Loucy (cell line): Measurements from ENCODE around the gene ERAL1.
"Not testable (repeated sequence)": the region's sequence is repeated elsewhere in the genome, so short reads cannot be mapped to it uniquely, and the experiment has no call there.

Source experiments
- CTCF ChIP-seq: fragments of 200-600 bp; sonication (generic); conservative IDR thresholded peaks from 2 replicates; pipeline ENCODE4 v1.5.1; 2014; ENCODE audit warnings: mild to moderate bottlenecking, antibody characterized with exemption, low read length
- EZH2phosphoT487 ChIP-seq: fragments of 200-600 bp; IDR thresholded peaks from 2 replicates; pipeline ENCODE4 v1.6.1; 2018; ENCODE audit warnings: antibody characterized with exemption, mild to moderate bottlenecking, moderate library complexity, borderline replicate concordance

GRCh38 chr17:28877150-28877711, 22.4 kb downstream of the ERAL1 start:
- TF ChIP-seq CTCF, EZH2phosphoT487: not testable (repeated sequence)
